Liver (tissue), 9 donors: ENCODE results near the gene RAB44. TPM values are rescaled to one million over a fixed set of nuclear protein-coding genes. Genes with fewer than 3 reads are reported as not detected.
A peak's percentile ranks its signal among the peaks of the same experiment; 100 is the strongest.

Source experiments
- DNase-seq: peaks from one replicate; pipeline ENCODE4 v3.0.0-alpha.2; 2017; ENCODE audit warnings: low spot score
- H3K27ac ChIP-seq, 2 donors: one replicate each; pipeline ENCODE4 v1.7.0; 2013; ENCODE audit warnings: inconsistent platforms in 2 of 2, low read length in 2 of 2, control low read depth in 1 of 2, low read depth in 1 of 2, mild to moderate bottlenecking in 1 of 2
- H3K27me3 ChIP-seq, 4 donors: one replicate each; pipeline versions ENCODE4 v1.6.1 to v1.7.0; 2013; ENCODE audit warnings: low read length in 3 of 4, inconsistent platforms in 1 of 4, mild to moderate bottlenecking in 1 of 4, moderate library complexity in 1 of 4; ENCODE audit not compliant: control insufficient read depth in 4 of 4, insufficient read depth in 4 of 4
- H3K36me3 ChIP-seq, 4 donors: one replicate each; pipeline versions ENCODE4 v1.6.1 to v1.7.0; 2013; ENCODE audit warnings: low read length in 3 of 4, mild to moderate bottlenecking in 3 of 4, low read depth in 1 of 4, moderate library complexity in 1 of 4; ENCODE audit not compliant: control insufficient read depth in 4 of 4, insufficient read depth in 3 of 4
- H3K4me1 ChIP-seq, 4 donors: one replicate each; pipeline versions ENCODE4 v1.6.1 to v1.7.0; 2013; ENCODE audit warnings: low read length in 3 of 4, mild to moderate bottlenecking in 3 of 4, moderate library complexity in 1 of 4; ENCODE audit not compliant: control insufficient read depth in 4 of 4, insufficient read depth in 4 of 4
- H3K4me3 ChIP-seq, 3 donors: one replicate each; pipeline versions ENCODE4 v1.6.1 to v1.7.0; 2013; ENCODE audit warnings: low read length in 3 of 3, control low read depth in 1 of 3, low read depth in 1 of 3, mild to moderate bottlenecking in 1 of 3
- H3K9ac ChIP-seq, 2 donors: one replicate each; pipeline ENCODE4 v1.7.0; 2013; ENCODE audit warnings: low read length in 2 of 2, mild to moderate bottlenecking in 2 of 2, moderate library complexity in 2 of 2, control low read depth in 1 of 2, low read depth in 1 of 2
- H3K9me3 ChIP-seq, 4 donors: one replicate each; pipeline versions ENCODE4 v1.6.1 to v1.7.0; 2013; ENCODE audit warnings: low read length in 3 of 4; ENCODE audit not compliant: control insufficient read depth in 4 of 4
- EGR1 ChIP-seq, 2 donors: IDR thresholded peaks; 2 replicates each; pipeline ENCODE4 v1.6.1; 2016 to 2018; ENCODE audit warnings: antibody characterized with exemption in 2 of 2, low read depth in 2 of 2
- FOXA1 ChIP-seq: IDR thresholded peaks from 2 replicates; pipeline ENCODE4 v1.6.1; 2016; ENCODE audit warnings: antibody characterized with exemption
- FOXA2 ChIP-seq: IDR thresholded peaks from 2 replicates; pipeline ENCODE4 v1.6.1; 2016; ENCODE audit warnings: antibody characterized with exemption
- HNF4G ChIP-seq: IDR thresholded peaks from 2 replicates; pipeline ENCODE4 v1.6.1; 2016; ENCODE audit warnings: antibody characterized with exemption
- RAD21 ChIP-seq, 2 donors: IDR thresholded peaks; 2 replicates each; pipeline ENCODE4 v1.6.1; 2016; ENCODE audit warnings: antibody characterized with exemption in 2 of 2, mild to moderate bottlenecking in 2 of 2
- RXRA ChIP-seq, 2 donors: IDR thresholded peaks; 2 replicates each; pipeline ENCODE4 v1.6.1; 2017 to 2018; ENCODE audit warnings: antibody characterized with exemption in 2 of 2, mild to moderate bottlenecking in 1 of 2
- TAF1 ChIP-seq: conservative IDR thresholded peaks from 2 replicates; pipeline ENCODE4 v1.6.1; 2016; ENCODE audit warnings: antibody characterized with exemption, mild to moderate bottlenecking
- WGBS: extraction: QIAGEN DNeasy Blood & Tissue Kit; methylation state at CpG from one replicate; pipeline ENCODE4 v1.1.7; 2013; 5-methylcytosine and 5-hydroxymethylcytosine counted together
- polyA plus RNA-seq, 2 donors: library from polyadenylated mRNA; stranded (reverse) in 1 of 2; unstranded in 1 of 2; fragments of 200-250 nt in 1 of 2; fragments of >200 nt in 1 of 2; fragmentation: Nextera tagmentation in 1 of 2; extraction: Ambion mirVana in 1 of 2; gene quantifications; one replicate each; pipeline versions ENCODE4 v1.2.1 to v1.2.3, GENCODE V29; 2013 to 2015
- total RNA-seq, 2 donors: library from RNA; depleted of rRNA; stranded (reverse); fragments of >200 nt; gene quantifications; one replicate each; pipeline ENCODE4 v1.2.3, GENCODE V29; 2014
- TF ChIP-seq, protein P1 (sequence below): IDR thresholded peaks from 2 replicates; pipeline ENCODE4 v1.6.1; 2016; ENCODE audit warnings: antibody characterized with exemption, mild to moderate bottlenecking
- TF ChIP-seq, protein P2 (sequence below): fragments of 150-350 bp; IDR thresholded peaks from 2 replicates; pipeline ENCODE4 v1.5.1; 2017; ENCODE audit warnings: improper control_type of control experiment, low read depth, low read length; ENCODE audit not compliant: missing input control
- TF ChIP-seq, protein P3 (sequence below): IDR thresholded peaks from 2 replicates; pipeline ENCODE4 v1.6.1; 2016; ENCODE audit warnings: antibody characterized with exemption
- donor health status: healthy.
- donor health status: healthy.
- donor health status: healthy.
- donor health status: healthy.
- donor health status: healthy.

The RAB44 gene
- total and polyA plus RNA-seq, 4 donors: 0.02 to 1.3 (median 0.08) TPM; not detected in 1

DNA sequence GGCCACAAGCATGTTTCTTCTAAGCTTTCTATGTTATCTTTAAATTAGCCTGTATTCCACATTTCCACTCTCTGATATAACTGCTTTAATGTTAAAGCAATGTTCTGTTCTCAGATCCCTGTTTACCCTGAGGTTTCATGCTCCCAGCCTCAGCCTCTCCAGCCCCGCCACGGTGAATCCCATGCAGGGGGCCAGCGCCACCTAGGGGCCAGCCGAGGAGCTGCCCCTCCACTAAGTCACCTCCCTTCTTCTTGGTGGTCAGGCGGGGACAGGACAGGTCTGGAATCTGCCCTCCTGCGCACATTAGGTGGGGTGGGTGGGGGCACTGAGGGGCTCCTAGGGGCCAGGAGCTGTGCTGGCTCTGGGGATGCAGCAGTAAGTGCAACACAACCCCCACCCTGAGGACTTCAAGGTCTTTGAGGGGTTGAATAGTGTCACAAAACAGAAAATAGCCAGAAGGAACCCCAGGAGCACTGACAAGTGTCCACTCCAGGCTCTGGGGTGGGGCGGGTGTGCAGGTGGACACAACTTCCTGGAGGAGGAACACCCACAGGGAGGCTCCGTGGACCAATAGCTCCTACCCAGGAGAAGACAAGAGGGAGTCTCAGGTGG is 61.6 kb downstream of the RAB44 start:
- Histone ChIP-seq H3K9me3 (no peaks in the 10 kb centered on the region), H3K27ac (no peak overlapping the region), H3K27me3 (no peaks in the 10 kb centered on the region), H3K4me1 (no peaks in the 10 kb centered on the region), H3K36me3 (no peaks in the 10 kb centered on the region), H3K9ac (no peak overlapping the region), H3K4me3 (no peak overlapping the region)
- DNase-seq: peak; percentile 81
- WGBS: 6% methylated on average over 8 of the region's 8 CpGs
- TF ChIP-seq, protein P1, sequence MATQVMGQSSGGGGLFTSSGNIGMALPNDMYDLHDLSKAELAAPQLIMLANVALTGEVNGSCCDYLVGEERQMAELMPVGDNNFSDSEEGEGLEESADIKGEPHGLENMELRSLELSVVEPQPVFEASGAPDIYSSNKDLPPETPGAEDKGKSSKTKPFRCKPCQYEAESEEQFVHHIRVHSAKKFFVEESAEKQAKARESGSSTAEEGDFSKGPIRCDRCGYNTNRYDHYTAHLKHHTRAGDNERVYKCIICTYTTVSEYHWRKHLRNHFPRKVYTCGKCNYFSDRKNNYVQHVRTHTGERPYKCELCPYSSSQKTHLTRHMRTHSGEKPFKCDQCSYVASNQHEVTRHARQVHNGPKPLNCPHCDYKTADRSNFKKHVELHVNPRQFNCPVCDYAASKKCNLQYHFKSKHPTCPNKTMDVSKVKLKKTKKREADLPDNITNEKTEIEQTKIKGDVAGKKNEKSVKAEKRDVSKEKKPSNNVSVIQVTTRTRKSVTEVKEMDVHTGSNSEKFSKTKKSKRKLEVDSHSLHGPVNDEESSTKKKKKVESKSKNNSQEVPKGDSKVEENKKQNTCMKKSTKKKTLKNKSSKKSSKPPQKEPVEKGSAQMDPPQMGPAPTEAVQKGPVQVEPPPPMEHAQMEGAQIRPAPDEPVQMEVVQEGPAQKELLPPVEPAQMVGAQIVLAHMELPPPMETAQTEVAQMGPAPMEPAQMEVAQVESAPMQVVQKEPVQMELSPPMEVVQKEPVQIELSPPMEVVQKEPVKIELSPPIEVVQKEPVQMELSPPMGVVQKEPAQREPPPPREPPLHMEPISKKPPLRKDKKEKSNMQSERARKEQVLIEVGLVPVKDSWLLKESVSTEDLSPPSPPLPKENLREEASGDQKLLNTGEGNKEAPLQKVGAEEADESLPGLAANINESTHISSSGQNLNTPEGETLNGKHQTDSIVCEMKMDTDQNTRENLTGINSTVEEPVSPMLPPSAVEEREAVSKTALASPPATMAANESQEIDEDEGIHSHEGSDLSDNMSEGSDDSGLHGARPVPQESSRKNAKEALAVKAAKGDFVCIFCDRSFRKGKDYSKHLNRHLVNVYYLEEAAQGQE: no peak
- TF ChIP-seq HNF4G (no peak), RAD21 (IDR thresholded peaks at IDR 0.05) (peak; percentile 93 to 95)
- TF ChIP-seq, protein P2, sequence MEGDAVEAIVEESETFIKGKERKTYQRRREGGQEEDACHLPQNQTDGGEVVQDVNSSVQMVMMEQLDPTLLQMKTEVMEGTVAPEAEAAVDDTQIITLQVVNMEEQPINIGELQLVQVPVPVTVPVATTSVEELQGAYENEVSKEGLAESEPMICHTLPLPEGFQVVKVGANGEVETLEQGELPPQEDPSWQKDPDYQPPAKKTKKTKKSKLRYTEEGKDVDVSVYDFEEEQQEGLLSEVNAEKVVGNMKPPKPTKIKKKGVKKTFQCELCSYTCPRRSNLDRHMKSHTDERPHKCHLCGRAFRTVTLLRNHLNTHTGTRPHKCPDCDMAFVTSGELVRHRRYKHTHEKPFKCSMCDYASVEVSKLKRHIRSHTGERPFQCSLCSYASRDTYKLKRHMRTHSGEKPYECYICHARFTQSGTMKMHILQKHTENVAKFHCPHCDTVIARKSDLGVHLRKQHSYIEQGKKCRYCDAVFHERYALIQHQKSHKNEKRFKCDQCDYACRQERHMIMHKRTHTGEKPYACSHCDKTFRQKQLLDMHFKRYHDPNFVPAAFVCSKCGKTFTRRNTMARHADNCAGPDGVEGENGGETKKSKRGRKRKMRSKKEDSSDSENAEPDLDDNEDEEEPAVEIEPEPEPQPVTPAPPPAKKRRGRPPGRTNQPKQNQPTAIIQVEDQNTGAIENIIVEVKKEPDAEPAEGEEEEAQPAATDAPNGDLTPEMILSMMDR: peak; percentile 94

DNA sequence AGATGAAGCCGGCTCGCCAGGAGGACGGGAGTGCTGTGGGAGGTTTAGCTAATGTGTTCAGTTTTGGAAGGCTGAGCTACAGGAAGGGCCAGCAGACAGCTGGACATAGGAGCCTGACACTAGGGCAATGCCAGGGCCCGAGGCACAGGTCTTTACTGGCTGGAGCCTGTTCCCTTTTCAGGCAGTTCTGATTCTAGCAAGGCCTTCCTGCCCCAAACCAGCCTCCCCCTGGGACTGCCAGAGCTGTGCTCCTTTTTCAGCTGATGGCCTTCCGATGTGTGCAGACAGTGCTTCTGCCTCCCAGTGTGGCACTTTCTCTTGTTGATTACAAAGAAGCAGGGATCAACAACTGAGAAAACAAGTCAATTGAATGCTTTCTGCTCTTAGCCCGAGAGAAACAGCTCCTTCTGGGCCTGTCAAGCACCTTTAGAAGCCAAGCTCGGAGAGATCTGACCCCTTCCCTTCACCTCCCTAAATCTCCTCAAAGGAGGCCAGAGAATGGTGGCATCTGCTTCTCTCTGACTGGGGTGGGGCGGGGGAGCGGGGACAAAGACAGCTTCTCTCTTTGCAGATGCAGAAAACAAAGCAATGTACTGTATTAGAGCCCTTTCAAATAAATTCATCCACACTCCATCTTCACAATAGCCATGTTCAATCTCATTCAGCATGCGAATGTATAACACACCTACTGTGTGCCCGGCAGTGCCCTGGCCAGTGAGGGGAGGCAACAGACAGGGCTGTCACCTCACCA is 63.2 kb downstream of the RAB44 start:
- no peaks in the 10 kb centered on the region for H3K9me3 ChIP-seq
- DNase-seq: no peak
- 86% methylated on average over 11 of the region's 11 CpGs for WGBS
- no peaks in the 10 kb centered on the region for H3K36me3 ChIP-seq
- TF ChIP-seq, protein P1: no peak
- TF ChIP-seq FOXA1 (no peak), EGR1 (IDR thresholded peaks at IDR 0.05; ENCODE audit: low read depth in 2 of 2) (no peak), TAF1 (no peak), RXRA (IDR thresholded peaks at IDR 0.05) (no peak), FOXA2 (no peak)
- TF ChIP-seq, protein P3, sequence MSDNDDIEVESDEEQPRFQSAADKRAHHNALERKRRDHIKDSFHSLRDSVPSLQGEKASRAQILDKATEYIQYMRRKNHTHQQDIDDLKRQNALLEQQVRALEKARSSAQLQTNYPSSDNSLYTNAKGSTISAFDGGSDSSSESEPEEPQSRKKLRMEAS: no peak
- H3K9ac ChIP-seq: no peak overlapping the region
- no peak overlapping the region for H3K4me3 ChIP-seq
- no peaks in the 10 kb centered on the region for H3K27me3 ChIP-seq
- no peak overlapping the region for H3K27ac ChIP-seq
- no peaks in the 10 kb centered on the region for H3K4me1 ChIP-seq
